Stimulated activated CD8-positive, alpha-beta memory T cell treated with anti-CD3 and anti-CD28 coated beads, Interleukin-7, amount 100 ng/mL, for 4 hours (primary cell): ENCODE measurements around the gene FGF3.

Experiments used
- DNase-seq, 2 donors: peaks; one replicate each; pipeline ENCODE4 v3.0.0-alpha.2; 2020; ENCODE audit warnings: low read depth in 2 of 2

The FGF3 gene

DNA sequence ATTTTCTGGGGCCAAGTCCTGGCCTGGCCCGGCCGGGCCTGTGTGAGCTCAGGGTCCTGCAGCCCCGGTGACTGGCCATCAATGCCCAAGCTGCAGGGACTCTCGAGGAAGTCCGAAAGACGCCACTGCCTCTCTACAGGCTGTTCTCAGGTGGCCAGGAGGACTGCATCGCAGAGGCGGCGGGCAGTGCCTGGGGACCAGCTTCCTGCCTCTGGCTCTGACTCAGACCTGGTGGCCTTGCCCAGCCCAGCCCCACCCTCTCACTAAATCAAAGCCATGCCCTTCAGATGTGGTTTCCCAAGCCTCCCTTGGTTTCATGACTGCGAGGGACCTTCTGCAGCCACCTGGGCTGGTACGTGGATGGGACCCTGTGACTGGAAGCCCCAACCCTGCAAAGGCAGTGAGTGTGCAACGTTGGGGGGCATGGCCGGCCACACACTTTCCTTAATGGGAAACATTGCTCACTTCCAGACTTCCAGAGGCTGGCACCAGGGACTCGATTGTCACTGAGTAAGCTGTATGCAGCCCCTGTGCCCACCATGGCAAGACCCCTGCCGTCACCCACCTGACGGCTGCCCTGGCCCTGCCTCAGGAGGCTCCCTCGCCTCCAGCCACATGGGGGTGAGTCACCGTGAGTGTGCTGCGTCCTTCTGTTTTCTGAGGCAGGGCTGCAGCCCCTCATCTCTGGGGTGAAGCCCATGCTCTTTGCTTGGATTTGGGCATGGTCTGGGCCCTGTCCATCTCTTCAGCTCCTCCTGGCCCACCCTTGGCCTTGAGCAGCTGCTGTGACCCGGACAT lies 6.0 kb upstream of the FGF3 start:
- no peak for DNase-seq

DNA sequence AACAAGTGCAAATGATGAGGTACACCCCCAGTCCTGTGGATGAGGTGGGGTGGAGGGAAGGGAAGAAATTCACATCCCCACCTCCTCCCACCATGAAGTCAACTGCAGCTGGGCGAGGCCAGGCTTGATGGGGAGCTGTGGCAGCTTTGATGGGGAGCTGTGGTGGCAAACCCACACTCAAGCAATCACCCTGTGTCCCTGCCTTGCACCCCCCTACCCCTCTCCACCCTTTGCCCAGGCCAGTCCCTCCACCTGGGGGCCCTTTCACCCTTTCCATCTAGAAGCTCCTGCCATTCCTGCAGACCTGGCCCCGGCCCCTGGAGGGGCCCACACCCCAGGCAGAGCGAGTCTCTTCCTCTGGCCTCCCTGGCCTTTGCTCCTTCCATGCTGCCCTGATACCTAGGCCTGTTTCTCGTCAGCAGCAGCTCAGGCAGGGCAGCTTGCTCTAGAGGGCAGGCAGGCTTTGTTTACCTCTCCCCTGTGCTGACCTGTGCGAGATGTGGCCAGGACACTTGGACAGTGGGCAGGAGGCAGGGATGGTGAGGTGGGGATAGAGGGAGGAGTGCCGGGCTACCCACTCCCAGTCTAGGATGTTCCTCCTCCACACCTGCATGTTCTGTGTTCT lies 4.5 kb upstream of the FGF3 start:
- no peak for DNase-seq

- no peak for DNase-seq
Observed at GRCh38 chr11:69822676-69823494, 3.7 kb upstream of the FGF3 start.

GRCh38 chr11:69821511-69822040 lies 2.4 kb upstream of the FGF3 start:
- no peak for DNase-seq

DNA sequence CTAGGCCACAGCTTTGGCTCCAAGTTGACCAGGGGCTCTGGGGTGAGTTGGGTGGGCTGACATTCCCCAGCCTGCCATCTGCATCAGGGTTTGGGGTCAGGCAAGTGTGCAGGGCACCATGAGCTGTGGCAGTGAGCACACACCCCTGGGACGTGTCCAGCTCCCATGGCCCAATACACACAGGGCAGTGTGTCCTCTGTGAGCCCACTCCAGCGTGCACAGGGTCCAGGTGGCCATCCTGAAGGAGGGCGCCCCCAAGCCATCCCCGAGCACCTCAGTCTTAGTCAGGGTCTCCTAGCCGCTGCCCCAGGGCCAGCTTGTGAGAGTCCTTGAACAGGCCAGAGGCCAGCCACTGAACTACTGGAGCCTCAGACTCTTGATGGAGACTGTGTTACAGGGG lies 1.2 kb upstream of the FGF3 start:
- no peak for DNase-seq

DNA sequence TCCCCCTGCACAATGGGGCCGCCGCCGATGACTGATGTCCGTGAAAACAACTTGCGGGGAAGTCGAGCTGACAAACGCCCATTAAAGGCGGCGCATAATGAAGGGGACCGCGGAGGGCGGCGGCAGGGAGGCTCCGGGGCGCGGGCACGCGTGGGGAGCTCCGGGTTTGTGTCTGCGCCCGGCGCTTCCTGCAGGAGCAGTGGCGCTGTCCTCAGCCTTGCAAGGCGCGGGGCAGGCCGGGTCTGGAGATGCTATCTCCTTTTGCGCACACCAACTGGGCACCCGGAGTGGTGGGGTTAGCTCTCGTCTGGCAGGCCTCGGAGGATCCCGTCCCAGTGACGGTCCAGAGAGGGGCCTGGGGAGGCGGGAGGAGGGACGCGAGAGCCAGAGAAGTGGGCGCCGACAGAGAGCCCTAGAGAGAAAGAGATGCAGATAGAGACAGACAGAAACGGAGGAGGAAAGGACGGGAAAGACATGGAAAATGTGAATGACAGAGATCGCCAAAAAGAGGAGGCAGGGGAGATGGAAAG lies 390 bp upstream of the FGF3 start:
- no peak for DNase-seq

- DNase-seq: no peak
Observed at GRCh38 chr11:69818231-69818602, 999 bp downstream of the FGF3 start.

GRCh38 chr11:69817265-69818230 lies 1.7 kb downstream of the FGF3 start:
- no peak for DNase-seq

DNA sequence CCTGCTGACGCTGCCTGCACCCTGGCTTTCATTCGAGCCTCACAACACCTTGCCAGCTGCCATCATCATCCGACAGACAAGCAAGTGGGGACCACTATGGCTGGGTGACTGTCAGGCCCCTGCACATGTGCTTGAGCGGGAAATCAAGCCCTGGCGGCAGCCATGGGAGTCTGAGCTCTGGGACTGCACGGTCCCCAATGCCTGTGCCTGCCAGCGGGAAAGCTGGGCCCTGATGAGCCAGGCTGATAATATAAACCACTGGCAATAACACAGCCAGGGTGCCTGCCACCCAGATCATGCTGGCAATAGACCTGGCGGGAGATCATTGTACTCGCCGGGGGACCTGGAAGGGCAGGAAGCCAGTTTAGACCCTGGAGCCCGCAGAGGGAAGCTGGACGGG lies 2.5 kb downstream of the FGF3 start:
- DNase-seq: no peak

GRCh38 chr11:69815973-69816372 lies 3.2 kb downstream of the FGF3 start:
- no peak for DNase-seq

DNA sequence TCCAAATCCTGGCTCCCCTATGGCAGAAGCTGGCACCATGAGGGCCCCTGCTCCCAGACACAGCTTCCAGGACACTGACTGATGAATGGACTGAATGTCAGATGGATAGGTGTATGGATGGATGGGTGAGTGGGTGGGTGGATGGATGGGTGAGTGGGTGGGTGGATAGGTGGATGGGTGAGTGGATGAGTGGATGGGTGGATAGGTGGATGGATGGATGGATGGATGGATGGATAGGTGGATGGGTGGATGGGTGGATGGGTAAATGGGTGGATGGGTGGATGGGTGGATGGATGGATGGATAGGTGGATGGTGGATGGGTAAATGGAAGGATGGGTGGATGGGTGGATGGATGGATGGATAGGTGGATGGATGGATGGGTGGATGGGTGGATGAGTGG lies 4.3 kb downstream of the FGF3 start:
- no peak for DNase-seq

DNA sequence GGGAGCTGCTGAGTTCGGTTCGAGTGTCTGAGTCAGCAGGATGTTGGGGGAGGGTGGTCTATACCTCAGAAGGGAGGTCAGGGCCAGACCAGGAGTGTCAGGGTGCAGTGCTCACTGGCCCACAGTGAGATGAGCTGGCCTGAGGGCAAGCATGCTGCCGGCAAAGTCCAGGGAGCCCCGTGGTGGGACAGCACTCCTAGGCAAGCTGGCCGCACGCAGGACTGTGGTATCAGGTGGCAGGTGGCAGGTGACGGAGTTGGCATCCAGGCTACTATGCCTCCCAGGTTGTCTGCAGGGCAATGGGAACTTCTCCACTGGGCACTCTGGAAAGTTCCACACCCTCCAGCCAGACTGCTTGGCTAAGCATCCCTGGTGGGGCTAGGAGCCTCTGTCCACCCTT lies 4.8 kb downstream of the FGF3 start:
- no peak for DNase-seq

GRCh38 chr11:69813839-69814238 lies 5.4 kb downstream of the FGF3 start:
- no peak for DNase-seq

DNA sequence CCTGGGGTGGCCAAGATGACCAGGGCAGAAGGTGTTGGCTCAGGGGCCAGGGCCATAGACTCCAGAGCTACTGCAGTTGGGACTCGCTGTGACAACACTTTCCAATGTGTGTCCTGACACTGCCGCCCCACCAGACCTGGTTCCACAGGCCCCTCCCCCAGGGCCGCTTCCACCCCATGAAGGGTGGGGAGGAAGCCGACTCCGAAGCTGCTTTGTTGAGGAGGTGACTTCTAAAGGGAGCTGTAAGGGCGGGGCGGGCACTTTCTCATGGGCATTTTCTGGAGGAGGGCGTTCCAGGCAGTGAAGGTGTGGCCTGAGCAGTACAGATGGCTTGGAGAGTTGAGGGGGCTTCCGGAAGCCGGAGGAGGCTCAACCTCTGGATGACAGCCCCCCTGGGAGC lies 6.3 kb downstream of the FGF3 start:
- no peak for DNase-seq

GRCh38 chr11:69812256-69812655 lies 7.0 kb downstream of the FGF3 start:
- DNase-seq: no peak

GRCh38 chr11:69811431-69811830 lies 7.8 kb downstream of the FGF3 start:
- no peak for DNase-seq

DNA sequence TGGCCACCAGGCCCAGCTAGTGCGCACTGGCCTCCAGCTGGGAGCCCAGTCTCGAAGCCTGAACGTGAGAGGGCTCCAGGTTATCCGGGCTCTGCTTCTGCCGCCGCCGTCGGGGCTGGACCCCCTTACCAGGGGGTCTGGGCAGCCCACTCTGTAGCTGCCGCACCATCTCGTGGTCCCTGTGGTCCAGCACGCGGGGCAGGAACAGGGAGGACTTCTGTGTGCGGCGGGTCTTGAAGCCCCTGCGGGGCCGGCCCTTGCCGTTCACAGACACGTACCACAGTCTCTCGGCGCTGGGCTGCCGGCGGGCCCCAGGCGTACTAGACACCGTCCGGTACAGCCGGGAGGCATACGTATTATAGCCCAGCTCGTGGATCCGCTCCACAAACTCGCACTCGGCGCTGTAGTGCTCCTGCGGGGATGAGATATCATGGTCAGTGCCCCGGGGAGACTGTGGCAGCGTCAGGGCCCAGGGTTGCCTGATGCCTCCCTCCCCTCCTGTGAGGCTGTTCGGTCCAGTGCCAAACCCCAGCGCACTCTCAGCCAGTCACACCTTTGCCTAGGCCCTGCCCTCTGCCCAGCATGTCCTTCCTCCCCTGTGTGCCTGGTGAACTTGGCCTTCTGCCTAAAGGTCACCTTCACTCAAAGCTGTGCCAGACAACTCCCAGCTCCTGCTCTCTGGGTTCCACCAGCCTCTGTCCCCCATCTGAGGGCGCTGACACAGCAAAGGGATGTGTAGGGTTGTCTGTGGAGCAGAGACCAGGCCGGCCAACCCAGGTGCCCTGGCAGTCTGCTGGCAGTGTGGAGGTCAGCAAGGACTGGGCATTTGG lies 8.7 kb downstream of the FGF3 start:
- DNase-seq: no peak

DNA sequence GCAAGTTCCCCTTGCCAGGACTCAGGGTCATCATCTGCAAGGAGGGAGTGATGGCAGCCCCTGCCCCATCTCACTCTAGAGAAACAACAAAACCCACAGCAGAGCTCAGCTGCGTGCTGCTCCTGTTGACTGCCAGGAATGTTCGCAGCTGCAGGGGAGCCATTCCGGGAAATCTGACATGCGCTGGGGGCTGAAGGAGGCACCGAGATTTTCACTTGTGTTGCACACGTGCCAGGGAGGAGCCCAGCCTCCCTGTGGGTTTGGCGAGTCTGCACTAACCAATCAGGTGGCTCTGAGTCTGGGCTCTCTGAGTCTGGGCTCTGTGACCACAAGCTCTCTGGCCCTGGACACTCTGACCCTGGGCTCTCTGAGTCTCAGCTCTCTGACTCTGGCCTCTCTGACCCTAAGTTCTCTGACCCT lies 10.5 kb downstream of the FGF3 start:
- DNase-seq: no peak

DNA sequence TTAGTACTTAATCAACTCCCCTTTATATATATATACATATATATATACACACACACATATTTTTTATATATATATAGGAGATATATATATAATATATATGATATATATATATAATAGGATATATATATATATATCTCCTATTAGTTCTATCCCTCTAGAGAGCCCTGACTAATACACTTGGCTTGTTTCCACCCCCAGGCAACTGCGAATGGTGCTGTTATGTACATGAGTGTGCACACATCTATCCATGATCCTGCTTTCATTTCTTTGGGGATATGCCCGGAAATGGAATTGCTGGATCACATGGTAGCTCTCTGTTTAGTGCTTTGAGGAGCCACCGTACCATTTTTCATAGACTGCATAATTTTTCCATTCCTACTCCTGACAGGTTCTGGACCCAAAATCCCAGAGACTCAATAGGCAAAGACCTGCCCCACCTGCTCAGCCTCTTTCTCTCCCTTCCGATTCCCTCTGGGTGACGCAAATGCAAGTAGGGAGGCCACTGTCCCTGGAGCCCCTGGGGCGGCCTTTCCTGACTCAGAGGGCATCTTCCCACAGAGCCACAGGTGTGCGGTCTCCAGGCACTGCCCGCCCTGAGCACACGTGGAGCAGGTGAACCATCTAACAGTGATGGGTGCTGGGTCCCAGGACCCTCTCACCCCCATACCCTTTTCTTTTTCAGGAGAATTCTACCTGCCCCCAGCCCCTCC lies 12.0 kb downstream of the FGF3 start:
- DNase-seq: no peak
